ENCODE results near the gene MYT1.

Gene MYT1

DNA sequence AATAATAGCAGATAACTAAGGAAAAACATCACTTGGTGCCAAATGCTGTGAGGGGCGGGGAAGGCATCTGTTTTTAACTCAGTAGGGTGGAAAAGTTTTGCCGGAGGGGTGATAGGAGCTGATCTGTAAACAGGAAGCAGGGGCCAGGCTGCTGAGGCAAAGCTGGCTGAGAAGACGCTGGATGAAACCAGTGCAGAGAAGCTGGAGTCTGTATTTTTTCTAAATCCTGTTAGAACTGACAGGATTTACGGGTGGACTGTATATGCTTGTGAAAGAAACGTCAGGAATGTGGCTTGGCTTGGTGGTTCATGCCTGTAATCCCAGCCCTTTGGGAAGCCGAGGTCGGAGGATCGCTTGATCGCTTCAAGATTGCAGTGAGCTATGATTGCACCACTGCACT lies 96.9 kb downstream of the MYT1 start:
- no peak overlapping the region for H3K4me3 ChIP-seq (ENCODE audit: low read length)
- DNase-seq (ENCODE audit: low read depth): peak; percentile 76
- no peak for TF ChIP-seq CTCF (conservative IDR thresholded peaks at IDR 0.05; ENCODE audit: low read depth, low read length)

- DNase-seq (ENCODE audit: low read depth): no peak
- TF ChIP-seq CTCF (conservative IDR thresholded peaks at IDR 0.05; ENCODE audit: low read depth, low read length): no peak
- H3K4me3 ChIP-seq (ENCODE audit: low read length): no peak overlapping the region
These were observed 99.8 kb downstream of the MYT1 start for GRCh38 chr20:64264091-64264490.

DNA sequence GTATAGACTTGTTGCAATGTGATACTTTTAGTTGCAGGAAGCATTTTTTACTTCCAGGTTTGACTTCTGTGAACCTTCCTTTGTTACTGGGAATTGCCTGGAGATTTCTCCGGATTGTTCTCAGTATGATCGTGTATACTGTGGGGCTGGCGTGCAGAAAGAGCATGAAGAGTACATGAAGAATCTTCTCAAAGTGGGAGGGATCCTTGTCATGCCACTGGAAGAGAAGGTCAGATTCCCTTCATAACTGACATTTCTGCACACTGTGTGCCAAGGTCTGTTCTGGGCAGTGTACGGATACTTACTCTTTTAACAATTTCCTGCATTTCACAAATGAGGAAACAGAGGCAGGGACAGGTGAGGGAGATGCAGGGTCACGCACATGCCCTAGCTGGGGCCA lies 100.9 kb downstream of the MYT1 start:
- no peak for DNase-seq (ENCODE audit: low read depth)
- no peak for TF ChIP-seq CTCF (conservative IDR thresholded peaks at IDR 0.05; ENCODE audit: low read depth, low read length)
- H3K4me3 ChIP-seq (ENCODE audit: low read length): no peak overlapping the region

DNA sequence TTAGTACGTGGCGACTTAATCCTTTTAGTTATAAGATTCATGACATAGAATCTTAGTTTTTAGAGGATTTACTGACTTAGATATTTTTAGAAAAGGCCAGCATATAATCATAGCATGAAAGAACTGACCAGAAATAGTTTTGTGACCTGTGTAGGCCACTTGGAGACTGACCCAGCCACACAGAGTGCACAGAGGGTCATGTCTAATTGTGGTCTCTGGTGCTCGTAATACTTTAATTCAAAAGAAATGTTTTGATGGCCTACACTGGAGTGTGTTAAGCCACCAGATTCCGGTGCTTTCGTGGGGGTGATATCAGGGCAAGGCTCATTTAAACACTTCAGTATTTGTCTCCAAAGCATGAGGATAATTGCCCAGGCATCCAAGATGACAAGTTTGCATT lies 102.7 kb downstream of the MYT1 start:
- no peak for TF ChIP-seq CTCF (conservative IDR thresholded peaks at IDR 0.05; ENCODE audit: low read depth, low read length)
- H3K4me3 ChIP-seq (ENCODE audit: low read length): no peak overlapping the region
- DNase-seq (ENCODE audit: low read depth): no peak

DNA sequence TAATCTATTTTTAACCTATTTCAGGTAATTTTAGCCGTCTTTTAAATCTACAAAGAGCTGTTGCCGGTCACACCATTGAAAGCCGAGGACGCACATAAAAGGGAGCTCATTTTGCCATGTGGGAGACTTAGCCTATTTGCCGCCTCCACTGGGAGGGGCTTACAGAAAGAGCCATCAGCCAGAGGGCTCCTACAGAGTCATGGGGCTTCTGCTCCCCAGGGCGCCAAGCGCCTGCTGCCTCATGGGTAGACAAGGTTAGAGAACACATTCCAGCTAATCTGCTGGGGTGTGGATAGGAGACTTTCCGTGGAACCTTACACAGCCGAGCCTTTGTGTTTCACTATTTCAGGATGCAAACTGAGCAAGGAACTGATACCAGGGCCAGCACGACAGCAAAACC lies 103.9 kb downstream of the MYT1 start:
- no peak overlapping the region for H3K4me3 ChIP-seq (ENCODE audit: low read length)
- no peak for TF ChIP-seq CTCF (conservative IDR thresholded peaks at IDR 0.05; ENCODE audit: low read depth, low read length)
- peak; percentile 62 for DNase-seq (ENCODE audit: low read depth)

DNA sequence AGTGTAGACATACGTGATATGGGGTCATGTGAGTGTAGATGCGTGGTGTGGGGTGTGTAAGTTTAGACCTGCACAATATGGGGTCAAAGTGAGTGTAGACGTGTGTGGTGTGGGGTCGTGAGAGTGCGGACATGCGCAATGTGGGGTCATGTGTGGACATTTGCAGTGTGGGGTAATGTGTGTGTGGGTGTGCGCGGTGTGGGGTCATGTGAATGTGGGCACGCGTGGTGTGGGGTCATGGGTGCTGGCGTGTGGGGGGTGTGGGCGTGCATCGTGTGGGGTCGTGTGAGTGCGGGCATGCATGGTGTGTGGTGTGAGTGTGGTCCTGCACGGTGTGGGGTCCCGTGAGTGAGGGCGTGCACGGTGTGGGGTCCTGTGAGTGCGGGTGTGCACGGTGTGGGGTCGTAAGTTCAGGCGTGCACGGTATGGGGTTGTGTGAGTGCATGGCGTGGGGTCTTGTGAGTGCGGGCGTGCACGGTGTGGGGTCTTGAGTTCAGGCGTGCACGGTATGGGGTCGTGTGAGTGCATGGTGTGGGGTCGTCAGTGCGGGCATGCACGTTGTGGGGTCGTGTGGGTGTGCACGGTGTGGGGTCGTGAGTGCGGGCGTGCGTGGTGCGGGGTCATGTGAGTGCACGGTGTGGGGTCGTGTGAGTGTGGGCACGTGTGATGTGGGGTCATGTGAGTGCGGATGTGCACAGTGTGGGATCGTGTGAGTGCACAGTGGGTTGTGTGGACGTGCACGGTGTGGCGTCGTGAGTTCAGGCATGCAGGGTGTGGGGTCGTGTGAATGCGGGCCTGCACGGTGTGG lies 105.6 kb downstream of the MYT1 start:
- TF ChIP-seq CTCF (conservative IDR thresholded peaks at IDR 0.05; ENCODE audit: low read depth, low read length): no peak
- no peak for DNase-seq (ENCODE audit: low read depth)
- H3K4me3 ChIP-seq (ENCODE audit: low read length): no peak overlapping the region

DNA sequence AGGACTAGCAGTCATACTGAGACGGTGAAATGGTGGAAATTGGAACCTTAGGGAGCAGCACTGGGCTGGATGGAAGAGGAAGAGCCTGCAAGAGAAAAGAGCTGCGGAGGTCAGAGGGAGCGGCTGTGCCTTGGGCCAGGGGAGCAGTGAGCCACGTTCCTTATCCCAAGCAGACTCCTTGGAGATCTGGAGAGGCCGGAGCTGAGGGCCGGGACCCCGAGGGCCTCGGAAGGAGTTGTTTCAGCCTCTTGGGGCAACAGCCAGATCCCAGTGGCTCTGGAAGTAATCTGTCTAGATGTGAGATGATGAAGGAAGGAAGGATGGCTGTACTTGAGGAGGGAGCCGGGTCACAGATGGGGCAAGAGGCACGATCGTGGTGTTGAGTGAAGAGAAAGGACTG lies 107.4 kb downstream of the MYT1 start:
- TF ChIP-seq CTCF (conservative IDR thresholded peaks at IDR 0.05; ENCODE audit: low read depth, low read length): no peak
- DNase-seq (ENCODE audit: low read depth): no peak
- no peak overlapping the region for H3K4me3 ChIP-seq (ENCODE audit: low read length)

All from retinal pigment epithelial cell (primary cell).